GM12873 (cell line): ENCODE data around the gene OR2AK2.

ENCODE experiments used
- CTCF ChIP-seq: IDR thresholded peaks from 2 replicates; pipeline ENCODE4 v1.5.1; 2012; ENCODE audit warnings: low read depth, mild to moderate bottlenecking, moderate library complexity, low read length, control low read depth; ENCODE audit not compliant: insufficient read depth; ENCODE audit errors: missing control alignments

Gene OR2AK2

GRCh38 chr1:247992986-247993385 is 28.0 kb downstream of the OR2AK2 start:
- no peak for TF ChIP-seq CTCF

- TF ChIP-seq CTCF = no peak
Observed at GRCh38 chr1:247998811-247999210, 33.8 kb downstream of the OR2AK2 start.

GRCh38 chr1:248000169-248000568 is 35.1 kb downstream of the OR2AK2 start:
- TF ChIP-seq CTCF = no peak

- TF ChIP-seq CTCF = no peak
Observed at GRCh38 chr1:248007778-248008177, 42.7 kb downstream of the OR2AK2 start.

- no peak for TF ChIP-seq CTCF
Observed at GRCh38 chr1:248009681-248010080, 44.6 kb downstream of the OR2AK2 start.

- TF ChIP-seq CTCF = no peak
Observed at GRCh38 chr1:248013229-248013710, 48.2 kb downstream of the OR2AK2 start, which contains the start of gene OR2L5. OR2L5 (plus strand) TSS chr1:248013660; CDS start chr1:248021948, 8,288 bp downstream.

GRCh38 chr1:248015803-248016202 is 50.8 kb downstream of the OR2AK2 start:
- no peak for TF ChIP-seq CTCF
